Astrocyte of the cerebellum (primary cell): ENCODE results near the gene MRTFB.

Source experiments
- DNase-seq: peaks from one replicate; pipeline ENCODE4 v3.0.0-alpha.2; 2011; ENCODE audit warnings: low read depth
- H3K4me3 ChIP-seq: 2 replicates; pipeline ENCODE4 v1.5.1; 2011; ENCODE audit warnings: mild to moderate bottlenecking, low read depth, low read length, moderate library complexity
- CTCF ChIP-seq: IDR thresholded peaks from 2 replicates; pipeline ENCODE4 v1.5.1; 2012; ENCODE audit warnings: low read length, low read depth, moderate library complexity, mild to moderate bottlenecking; ENCODE audit errors: missing control alignments
- in situ Hi-C: cut with HindIII; loops from 2 replicates; pipeline ENCODE4 v1.10.0; 2017; ENCODE audit warnings: low sequenced_read_pairs

MRTFB gene

GRCh38 chr16:14244196-14245010, 173.3 kb downstream of the MRTFB start:
- H3K4me3 ChIP-seq, result no peak overlapping the region
- no peak for DNase-seq
- in situ Hi-C loops, result no loop called here
- no peak for TF ChIP-seq CTCF

GRCh38 chr16:14248791-14249190, 177.7 kb downstream of the MRTFB start:
- no peak overlapping the region for H3K4me3 ChIP-seq
- in situ Hi-C loops, result no loop called here
- TF ChIP-seq CTCF, result no peak
- DNase-seq, result no peak

DNA sequence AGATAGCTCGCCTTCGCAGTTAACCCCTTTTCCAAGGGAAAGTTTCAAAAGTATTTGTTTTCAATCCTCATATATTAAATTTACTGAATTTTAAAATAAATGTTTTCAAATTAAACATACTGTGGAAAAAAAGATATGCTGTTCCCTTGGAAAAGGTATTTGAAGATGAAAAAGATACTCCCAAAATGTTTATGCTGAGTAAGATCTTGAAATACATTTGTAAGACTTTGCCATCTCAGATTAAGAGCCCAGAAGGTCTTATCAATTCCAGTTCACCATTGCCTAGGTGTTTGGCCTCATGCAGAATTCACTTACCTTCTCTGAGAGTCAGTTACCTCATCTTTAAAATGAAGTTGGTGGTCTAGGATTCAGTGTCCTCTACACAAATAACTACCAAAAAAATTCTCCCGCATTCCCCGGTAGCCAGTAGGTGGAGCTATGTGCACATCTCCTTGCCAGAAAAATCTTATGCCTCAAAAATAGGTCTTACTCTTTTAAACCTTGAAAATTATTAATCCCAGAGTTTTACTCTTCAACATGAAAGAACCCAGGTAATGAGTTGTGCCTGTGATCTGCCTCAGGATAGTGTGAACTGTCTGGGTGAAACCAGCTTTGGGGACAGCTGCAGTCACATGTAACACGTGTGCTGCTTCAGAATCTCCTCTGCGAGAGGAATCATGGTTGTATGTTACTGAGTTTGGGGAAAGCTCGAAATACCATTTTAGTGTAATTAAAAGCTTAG, 178.3 kb downstream of the MRTFB start:
- in situ Hi-C loops, result no loop called here
- H3K4me3 ChIP-seq, result no peak overlapping the region
- DNase-seq, result peak; percentile 23
- TF ChIP-seq CTCF, result peak; percentile 91

GRCh38 chr16:14251419-14251818, 180.3 kb downstream of the MRTFB start:
- no peak for TF ChIP-seq CTCF
- DNase-seq, result no peak
- in situ Hi-C loops, result no loop called here

DNA sequence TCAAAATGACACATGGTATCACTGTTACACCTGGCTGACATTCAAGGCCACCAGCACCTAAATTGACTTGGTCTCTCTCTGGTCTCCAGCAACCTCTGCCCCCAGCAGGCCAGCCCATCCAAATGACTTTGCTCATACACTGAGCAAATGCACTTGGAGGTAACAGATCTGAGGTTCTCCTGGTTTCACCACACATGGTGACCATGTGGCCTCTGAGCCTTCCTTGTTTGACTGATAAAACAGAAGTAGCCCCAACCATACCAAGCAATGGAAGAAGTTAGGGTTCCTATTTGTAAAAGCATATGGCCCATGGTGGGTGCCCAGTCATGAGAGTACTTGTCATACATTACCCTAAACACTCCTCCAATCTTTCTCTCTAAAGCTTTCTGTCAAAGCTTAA, 181.7 kb downstream of the MRTFB start:
- no peak for TF ChIP-seq CTCF
- in situ Hi-C loops, result no loop called here
- no peak for DNase-seq
- H3K4me3 ChIP-seq, result no peak overlapping the region

More at GRCh38 chr16:14251419-14251818, 180.3 kb downstream of the MRTFB start:
- no peak overlapping the region for H3K4me3 ChIP-seq

GRCh38 chr16:14263011-14263410, 191.9 kb downstream of the MRTFB start:
- DNase-seq, result no peak
- in situ Hi-C loops, result no loop called here
- no peak overlapping the region for H3K4me3 ChIP-seq
- TF ChIP-seq CTCF, result no peak
